Stimulated activated CD8-positive, alpha-beta memory T cell treated with anti-CD3 and anti-CD28 coated beads, Interleukin-12 subunit alpha, Interleukin-12 subunit beta, amount 100 ng/mL, for 4 hours (primary cell): ENCODE measurements around the gene CAMK2G.
A peak's percentile ranks its signal among the peaks of the same experiment; 100 is the strongest.

Experiments used
- DNase-seq: peaks from one replicate; pipeline ENCODE4 v3.0.0-alpha.2; 2020; ENCODE audit warnings: low read depth

The CAMK2G gene

DNA sequence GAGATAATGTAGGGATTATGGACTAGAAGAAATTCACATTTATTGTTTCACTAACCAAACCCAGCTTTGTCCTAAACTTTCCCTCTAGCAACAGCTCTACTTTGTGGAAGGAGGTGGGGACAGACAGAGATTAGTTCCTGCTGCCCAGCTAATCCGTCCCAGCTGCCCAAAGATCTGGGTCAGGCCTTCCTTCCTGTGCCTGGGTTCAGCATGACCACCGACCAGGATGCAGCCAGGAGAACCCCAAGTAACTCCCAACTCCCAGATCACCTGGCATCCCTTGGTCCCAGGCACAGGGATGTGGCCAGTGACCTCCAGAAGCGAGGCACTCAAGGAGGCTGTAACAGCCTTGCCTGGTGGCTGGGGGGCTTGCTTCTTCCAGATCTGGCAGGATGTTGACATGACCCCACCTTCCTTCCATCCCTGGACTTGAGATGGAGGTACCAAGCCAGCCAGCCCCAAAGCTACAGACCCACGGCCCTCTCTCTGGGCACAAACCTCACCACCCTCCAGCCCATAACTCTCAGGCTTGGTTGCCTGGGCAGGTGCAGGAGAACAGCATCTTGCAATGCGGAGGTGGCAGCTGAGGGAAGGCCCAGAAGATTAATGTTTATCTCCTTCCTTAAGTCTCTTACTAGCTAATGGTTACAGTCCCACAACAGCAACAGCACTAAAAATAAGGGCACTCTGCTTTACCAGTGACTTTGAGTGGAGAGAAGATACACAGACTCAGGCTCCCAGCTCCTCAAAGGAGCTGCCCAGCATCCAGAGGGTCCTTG, 11.1 kb downstream of the CAMK2G start:
- DNase-seq, result no peak

DNA sequence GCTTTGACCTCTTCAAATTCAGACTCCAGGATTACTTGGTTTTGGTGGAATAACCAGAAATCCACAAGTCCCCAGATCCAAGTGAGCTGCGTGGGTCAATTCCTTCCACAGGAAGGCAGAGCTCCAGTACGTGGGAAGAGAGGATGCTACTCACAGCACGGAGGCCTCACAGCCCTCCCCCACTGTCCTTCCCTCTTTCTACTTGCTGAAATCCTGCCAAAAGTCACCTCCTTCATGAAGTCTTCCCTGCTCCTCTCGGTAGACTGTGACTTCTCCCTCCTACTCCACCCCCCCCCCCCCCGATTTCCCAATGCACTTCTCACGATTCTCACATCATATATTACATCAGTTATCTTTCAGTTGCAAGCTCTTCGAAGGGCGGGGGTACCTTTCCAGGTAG, 12.3 kb downstream of the CAMK2G start:
- DNase-seq, result no peak

DNA sequence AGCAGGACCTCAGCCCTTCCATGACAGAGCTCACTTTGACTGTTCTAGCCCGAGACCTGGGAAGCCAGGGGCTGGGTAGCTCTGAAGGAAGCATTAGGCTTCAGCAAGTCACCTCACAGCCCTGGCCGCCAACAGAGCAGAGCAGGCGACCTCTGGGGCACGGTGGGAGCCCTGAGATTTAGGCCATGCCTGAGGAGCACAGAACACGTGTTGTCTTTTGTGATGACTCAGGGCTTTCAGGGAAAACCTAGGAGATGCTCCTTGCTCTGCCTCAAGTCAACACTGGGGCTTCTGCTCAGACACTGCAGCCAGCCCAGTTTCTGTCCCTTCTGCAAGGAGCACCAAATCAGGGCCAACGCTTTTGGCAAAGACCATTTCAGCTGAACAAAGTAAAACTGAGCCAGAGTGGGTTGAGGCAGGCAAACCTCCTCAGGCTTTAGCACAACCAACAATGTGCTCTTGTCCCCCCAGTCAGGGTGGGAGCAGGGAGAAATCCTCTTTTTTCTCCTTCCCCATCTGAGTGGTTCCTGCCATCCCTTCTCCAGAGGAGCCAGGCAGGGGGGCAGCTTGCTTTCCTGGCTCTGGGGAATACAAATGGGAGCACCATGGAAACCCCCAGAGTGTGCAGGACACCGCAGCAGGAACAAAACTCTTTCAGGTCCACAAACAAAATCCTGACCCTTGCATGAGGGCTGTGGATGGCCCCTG, 14.4 kb downstream of the CAMK2G start:
- DNase-seq, result no peak

DNA sequence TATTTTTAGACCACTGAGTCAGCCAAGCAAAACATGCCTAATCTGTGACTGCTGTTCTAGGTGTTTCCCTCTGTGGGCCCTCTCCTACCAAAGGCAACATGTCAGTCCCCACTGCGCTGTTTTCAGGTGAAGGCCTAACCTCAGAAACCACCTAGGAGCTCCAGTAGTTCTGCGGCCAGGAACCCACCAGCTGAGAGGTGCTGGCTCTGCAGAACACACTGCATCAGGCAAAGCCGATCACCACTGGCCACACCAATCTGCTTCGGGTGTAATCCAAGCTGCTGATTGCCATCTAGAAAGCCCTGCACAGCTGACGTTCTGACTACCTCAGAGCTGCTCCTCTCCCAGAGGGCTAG, 14.9 kb downstream of the CAMK2G start:
- no peak for DNase-seq

DNA sequence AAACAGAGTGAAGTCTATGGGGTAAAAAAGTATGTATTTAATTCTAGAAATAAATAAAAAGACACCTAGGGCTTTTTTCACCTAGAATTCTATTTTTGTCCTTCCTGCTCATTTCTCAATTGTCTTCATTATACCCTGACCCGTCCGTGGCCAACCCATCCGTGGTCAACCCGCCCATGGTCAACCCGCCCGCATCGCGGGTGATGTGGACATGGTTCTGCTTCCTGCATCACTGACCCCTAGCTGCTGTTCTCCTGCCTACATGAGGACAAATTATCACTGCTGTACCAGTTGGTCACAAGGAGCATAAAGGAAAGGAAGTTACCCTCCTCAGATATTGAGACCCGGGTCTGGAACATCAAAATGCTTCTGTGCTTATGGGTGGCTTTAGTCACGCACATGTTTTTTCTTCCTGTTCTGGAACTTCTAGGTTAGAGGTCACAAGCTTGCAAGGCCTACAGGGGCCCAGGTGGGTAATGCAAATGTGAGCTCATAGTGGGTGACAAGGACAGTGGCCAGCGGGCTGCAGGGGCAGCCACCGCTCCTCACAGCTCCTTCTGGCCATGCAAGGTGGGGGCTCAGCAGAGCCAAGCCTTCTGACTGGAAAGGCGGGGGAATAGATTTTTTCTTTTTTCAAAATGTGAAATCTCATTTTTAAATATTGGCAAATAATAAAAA, 15.5 kb downstream of the CAMK2G start:
- DNase-seq, result no peak

DNA sequence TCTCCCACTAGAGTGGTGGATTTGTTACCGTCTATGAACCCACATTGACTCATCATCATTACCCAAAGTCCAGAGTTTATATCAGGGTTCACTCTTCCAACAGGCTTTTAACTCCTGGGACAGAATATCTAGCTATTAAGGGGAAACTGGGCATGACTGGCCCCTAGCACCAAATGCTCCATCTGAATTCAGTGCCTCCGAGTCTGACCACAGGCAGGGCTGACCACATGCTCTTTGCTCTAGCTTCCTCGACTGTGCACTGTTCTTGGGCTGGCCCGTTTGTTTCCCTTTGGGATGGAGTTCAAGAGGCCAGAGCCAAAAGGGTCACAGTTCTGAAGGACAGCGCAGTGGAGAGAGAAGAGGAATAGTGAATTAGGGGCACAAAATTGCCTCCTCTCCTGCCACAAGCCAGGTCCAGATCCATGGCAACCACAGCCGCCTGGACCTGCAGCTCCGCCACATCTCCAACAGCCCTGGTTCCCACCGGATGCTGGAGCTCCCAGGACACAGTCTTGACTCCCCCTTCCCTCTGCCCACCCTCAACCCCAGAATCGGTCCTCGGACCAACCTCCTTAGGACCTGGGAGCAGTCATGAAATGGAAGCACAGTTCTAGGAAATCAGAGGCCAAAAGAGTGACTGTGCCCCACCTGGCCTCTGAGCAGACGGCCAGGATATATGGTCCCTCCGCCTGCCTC, 16.2 kb downstream of the CAMK2G start:
- no peak for DNase-seq

DNA sequence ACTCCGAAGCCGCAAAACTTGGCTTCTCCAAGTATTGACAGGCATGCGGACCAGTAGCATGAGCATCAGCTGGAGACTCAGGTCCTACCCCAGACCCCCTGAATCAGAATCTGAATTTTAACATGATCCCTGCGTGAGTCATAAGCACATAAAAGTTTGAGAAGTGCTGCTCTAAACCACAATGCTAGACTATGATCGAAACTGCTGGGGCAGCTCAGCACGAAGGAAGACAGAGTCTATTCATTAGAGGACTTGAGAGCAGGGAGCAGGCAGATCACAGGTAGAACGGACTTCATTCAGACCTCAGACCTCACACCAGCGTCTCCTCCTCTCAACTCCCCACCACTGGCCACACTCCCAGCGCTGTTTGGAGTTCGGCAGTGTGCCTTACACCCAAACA, 16.9 kb downstream of the CAMK2G start:
- no peak for DNase-seq

DNA sequence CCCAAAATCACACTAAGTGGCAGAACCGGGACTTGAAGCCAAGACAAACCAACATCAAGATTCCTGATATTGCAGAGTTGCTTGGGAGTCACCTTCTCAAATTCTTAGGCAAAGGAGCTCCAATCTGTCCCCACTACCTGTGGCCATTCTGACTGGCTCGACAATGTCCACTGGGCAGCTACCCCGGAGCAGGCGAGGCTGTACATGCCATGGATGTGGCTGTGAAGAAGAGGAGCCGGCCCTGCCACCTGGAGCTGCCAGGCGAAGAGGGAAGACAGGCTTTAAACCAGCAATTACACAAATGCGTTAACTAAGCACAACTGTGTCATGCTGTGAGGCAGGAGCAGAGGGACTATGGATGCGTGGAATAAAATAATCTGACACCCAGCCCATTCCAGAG, 18.1 kb downstream of the CAMK2G start:
- no peak for DNase-seq

DNA sequence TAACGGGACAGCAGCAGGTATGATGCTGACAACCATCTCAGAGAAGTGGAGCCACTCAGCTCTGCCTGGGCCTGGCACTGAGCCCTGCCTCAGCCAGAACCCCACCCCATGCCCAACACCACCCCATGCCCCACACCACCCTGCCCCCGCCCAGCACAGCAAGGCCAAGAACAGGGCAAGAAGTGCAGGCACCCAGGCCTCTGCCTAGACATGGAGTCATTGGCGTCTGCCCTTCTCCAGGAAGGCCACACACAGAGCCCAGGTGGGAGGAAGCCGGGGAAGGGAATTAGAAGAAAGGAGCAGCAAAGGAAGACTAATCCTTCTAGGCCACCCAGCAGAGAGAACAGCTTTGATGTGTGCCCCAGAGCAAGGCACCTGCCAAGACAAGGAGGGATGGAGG, 18.9 kb downstream of the CAMK2G start:
- no peak for DNase-seq

DNA sequence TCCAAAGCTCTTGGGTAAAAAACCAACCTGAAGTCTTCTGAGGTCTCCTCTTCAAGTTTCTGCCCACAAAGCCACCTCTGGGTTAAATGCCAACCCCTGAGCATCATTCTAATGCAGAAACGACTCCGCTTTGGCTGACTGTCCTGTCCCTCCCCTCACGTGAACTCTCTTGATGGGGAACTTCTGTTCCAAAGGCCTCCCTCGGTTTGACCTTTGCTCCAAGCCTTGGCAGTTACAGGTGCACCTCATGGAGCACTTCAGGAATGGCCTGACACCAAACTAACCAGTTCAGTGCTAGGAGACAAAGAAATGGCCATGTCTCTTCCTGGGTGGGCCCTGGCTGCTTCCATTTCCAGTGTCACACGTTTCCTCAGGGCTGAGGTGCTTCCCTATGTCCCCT, 20.0 kb downstream of the CAMK2G start:
- no peak for DNase-seq

DNA sequence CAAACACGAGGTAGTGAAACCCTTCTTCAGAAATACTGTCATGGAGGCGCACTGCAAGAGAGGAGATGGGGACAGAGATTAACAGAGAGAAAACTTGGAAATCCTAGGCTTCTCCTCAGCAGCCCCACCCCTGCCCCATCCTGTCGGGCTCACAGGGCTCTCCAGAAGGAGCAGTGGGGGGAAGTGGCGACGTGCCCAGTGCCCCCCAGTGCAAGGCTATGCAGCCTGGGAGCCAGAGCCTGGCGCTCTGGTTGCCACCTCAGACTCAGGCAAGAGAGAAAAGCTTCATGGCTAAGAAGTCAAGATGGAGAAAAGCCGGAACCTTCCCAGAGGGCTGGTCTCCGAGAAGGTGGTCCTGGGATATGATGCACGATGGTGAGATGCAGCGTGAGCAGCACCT, 21.2 kb downstream of the CAMK2G start:
- no peak for DNase-seq

DNA sequence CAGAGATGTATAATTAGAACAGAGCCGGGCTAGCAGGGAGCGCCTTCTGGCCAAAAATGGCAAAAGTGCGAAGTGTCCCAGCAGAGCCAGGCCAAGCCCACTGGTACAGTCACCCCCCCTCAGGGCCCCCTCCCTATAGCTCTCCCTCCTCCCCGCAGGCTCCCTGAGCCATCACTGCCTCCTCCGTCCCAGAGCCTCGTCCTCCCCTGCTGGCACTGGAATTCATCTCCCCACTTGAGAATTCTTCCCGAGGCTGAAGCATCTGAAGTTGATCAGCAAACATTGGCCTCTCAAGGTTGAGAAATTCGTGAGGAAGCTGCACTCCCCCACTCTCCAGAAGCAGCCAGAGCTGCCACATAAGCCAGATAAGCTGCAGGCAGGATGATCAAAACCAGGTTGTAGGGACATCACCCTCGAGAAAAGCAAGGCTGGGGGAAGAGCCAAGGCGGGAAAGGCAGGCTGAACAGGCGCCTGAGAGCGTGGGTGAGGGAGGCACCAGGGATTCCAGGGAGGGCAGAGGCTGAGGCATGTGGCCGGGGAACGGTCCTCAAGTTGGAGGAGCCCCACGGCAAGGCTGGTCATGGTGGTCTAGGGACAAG, 23.4 kb downstream of the CAMK2G start:
- no peak for DNase-seq

DNA sequence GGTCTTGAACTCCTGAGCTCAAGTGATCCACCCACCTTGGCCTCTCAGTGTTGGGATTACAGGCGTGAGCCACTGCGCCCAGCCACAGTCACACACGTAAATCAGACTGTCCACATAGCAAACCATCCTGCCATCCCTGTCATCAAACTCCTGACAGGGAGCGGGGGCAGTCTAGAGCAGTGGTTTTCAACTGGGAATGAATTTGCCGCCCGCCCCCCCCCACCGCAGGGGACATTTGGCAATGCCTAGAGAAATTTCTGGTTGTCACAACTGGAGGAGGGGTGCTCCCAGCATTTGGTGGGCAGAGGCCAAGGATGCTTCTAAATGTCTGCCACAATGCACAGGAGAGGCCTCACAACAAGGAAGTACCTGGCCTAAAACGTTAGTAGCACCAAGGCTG, 24.1 kb downstream of the CAMK2G start:
- DNase-seq, result no peak

DNA sequence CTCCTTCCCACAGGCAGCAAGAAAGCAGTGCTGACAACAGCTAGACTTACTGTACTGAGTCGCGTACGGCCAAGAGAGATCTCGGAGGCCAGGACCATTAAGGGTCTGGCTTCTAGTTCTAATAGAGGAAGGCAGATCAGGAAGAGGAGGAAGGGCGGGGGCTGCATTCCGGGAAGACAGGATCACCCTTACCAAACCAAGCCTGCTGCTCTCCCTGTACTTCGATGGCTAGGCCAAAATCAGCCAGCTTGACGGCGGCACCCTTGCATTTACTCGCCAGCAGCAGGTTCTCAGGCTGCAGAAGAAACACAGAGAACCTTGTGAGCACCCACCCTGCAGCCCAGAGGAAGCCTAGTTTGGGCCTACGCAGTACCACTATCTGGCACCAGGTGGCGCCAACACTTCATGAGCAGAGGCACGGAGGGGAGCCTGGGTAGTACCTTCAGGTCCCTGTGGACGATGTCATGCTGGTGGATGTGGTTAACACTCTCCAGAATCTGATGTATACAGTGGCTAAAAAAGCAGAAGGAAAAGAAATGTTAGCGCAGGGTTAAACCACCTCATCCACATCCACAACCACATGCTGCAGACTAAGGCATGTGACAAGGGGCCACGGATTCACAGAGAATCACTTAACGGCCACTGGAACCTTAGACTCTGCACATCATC, 25.4 kb downstream of the CAMK2G start:
- DNase-seq, result peak; percentile 79

DNA sequence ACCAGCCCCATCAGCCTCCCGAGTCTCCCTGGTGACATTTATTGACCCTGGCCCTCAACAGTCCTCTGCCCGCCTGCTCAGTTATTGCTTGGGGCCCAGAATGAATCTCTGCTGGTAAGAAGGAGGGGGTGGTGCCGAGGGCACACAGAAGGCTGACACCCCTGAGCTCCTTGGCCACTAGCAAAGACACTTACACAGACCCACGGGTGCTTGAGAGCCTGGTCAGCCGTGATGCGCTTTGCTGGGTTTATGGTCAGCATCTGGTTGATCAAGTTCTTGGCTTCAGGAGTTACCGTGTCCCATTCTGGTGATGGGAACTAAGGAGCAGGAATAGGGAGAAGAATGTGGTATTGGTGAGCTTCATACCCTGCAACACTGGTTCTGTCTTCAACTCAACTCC, 27.3 kb downstream of the CAMK2G start:
- DNase-seq, result no peak

DNA sequence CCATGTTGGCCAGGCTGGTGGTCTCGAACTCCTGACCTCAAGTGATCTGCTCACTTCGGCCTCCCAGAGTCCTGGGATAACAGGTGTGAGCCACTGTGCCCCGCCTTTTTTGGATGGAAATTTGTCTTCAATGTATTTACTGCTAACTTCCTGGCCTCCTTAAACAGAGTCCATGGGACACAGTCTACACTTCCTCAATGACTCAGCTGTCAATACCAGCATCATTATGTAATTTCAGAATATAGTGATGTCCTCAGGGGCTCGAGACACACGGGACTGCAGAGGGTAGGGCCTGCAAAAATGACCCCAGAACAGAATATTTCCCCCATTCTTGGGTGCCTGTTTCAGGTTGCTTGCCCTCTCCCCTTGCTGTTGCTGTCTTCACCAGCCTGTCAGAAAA, 31.1 kb downstream of the CAMK2G start:
- DNase-seq, result no peak

DNA sequence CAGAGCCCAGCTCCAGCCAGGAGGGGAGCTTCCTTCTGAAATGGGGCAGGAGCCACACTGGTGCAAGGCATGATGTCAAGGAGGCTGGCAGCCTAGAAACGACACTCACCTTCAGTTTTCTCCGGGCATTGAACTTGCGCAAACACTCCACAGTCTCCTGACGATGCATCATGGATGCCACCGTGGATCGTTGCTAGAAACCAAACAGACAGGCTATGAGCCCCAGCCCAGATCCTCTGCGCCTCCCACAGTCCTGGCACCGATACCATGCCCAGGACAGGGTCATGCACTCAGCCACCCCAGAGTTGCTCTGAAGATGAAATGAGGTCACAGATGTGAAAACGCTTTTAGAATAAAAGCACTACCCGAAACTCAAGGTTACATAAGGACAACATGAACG, 32.0 kb downstream of the CAMK2G start:
- DNase-seq, result no peak

DNA sequence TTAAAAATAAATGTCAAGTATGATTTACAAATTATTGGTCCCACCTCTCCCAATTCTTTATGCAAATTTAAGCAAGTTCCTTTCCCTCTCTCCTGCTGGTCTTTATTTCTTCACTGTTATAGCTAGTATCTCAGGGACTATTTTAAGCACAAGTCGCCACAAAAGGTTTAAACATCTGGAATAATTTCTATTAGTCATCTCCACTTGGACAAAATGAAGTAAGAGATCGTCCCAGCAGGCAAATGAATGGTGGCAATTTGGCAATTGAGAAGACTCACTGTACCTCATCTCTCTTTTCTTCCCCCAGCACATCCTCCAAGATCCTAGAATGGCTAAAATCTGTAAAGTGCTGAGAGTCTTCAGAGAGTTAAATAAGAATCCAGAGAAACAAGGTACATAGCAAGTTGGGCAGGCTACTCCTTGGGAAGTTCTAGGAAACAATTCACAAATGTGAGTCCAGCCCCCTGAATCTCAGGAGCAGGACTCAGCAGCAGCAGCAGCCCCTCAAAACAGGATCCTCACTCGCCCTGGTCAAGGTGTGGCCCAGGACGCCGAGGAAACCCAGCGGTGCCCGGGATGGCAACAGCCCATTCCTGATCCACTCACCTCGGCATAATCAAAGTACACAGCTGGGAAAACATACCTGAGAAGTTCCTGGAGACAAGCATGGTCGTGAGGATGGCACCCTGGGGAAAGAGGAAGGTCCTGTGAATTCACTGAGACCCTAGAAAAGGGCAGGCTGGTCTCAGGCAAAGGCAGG, 32.6 kb downstream of the CAMK2G start:
- no peak for DNase-seq

DNA sequence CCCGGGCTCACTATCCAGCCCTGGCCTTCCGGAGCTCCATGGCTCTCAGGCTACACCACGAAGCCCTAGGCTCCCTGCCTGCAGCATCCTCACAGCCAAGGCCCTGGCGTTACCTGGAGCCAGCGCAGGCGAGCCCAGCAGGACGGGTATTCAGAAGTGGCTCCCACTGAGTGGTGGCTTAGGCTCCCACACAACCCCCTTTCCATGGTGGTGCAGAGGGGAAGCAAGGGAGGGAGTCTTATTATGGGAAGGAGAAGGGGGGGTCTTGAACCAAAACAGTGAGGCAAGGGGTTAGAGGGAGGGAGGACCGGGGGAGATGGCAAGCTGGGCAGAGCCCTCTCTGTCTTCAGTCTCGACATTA, 33.3 kb downstream of the CAMK2G start:
- no peak for DNase-seq

DNA sequence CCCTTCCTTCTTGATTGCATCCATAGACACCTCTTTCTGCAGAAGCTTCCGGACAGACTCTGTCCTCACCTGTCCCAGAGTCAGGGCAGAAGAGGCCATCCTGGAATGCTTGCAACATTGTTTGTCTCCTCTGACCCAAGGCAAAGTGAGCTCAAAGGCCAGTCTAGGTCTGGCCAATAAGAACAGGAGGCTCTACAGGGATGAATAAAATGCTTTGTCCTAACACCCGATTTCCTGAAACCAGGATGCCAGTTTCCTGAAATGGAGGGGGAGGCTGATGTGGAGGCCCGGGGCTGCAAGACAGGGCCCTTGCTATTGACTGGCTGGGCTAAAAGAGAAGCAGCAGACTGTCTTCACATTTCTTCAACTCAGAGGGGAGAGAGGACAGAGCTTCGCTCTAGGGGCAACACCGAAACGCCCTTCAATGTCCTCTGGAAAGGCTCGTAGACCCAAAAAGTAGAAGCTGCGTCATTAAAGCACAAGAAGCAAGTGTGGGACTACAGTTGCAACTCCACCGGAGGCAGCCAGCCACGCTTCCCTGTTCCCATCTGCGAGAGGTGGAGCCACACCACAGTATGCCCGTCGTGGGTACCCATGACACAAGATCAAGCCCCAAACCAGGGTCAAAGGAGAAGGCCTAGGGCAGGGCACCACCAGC, 33.8 kb downstream of the CAMK2G start:
- no peak for DNase-seq

DNA sequence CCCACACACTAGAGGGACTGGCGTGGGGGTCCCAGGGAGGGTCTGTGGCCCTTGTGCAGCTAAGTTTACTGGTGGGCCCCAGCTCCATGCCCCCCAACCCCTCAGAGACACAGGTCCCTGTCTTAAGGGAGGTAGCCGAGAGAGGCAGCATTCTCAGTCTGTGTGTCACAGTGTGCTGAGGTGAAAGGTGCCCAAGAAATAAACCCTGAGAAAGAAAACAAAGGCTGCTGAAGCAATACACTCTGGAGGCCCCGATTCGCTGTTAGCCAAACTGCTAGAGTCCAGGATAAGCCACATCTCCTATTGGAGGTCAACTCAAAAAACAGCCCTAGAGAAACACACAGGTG, 34.3 kb downstream of the CAMK2G start:
- DNase-seq, result no peak
